Hepatocyte (in vitro differentiated cells): ENCODE measurements around the gene ALDH1A2. TPM values are rescaled to one million over a fixed set of nuclear protein-coding genes. Genes with fewer than 3 reads are reported as not detected.

Experiments used
- DNase-seq: peaks from one replicate; pipeline ENCODE4 v3.0.0-alpha.2; 2016; ENCODE audit warnings: low spot score
- H2AFZ ChIP-seq: fragments of 200-600 bp; sonication (generic); 2 replicates; pipeline ENCODE4 v1.6.0; 2016; ENCODE audit warnings: antibody characterized with exemption, mild to moderate bottlenecking
- H3K27ac ChIP-seq: fragments of 200-600 bp; sonication (generic); 2 replicates; pipeline ENCODE4 v1.5.1; 2016; ENCODE audit warnings: mild to moderate bottlenecking
- H3K27me3 ChIP-seq: fragments of 200-600 bp; sonication (generic); 2 replicates; pipeline ENCODE4 v1.6.1; 2016
- H3K36me3 ChIP-seq: fragments of 200-600 bp; sonication (generic); replicated peaks from 2 replicates; pipeline ENCODE4 v1.5.1; 2016; ENCODE audit warnings: low read depth; ENCODE audit not compliant: insufficient read depth
- H3K4me1 ChIP-seq: fragments of 200-600 bp; sonication (generic); 2 replicates; pipeline ENCODE4 v1.5.1; 2016; ENCODE audit warnings: mild to moderate bottlenecking, moderate library complexity; ENCODE audit not compliant: insufficient read depth
- H3K4me2 ChIP-seq: fragments of 200-600 bp; sonication (generic); 2 replicates; pipeline ENCODE4 v1.6.0; 2016
- H3K4me3 ChIP-seq: fragments of 200-600 bp; sonication (generic); 2 replicates; pipeline ENCODE4 v1.5.1; 2016; ENCODE audit warnings: mild to moderate bottlenecking
- H3K79me2 ChIP-seq: fragments of 200-600 bp; sonication (generic); 2 replicates; pipeline ENCODE4 v1.6.0; 2017; ENCODE audit warnings: mild to moderate bottlenecking
- H3K9me2 ChIP-seq: fragments of 200-600 bp; sonication (generic); replicated peaks from 2 replicates; pipeline ENCODE4 v1.6.0; 2017; ENCODE audit warnings: mild to moderate bottlenecking; ENCODE audit not compliant: insufficient read depth
- H3K9me3 ChIP-seq: fragments of 200-600 bp; sonication (generic); 2 replicates; pipeline ENCODE4 v1.5.1; 2016; ENCODE audit warnings: low read depth, mild to moderate bottlenecking
- H4K20me1 ChIP-seq: fragments of 200-600 bp; sonication (generic); 2 replicates; pipeline ENCODE4 v1.6.0; 2016; ENCODE audit warnings: mild to moderate bottlenecking; ENCODE audit not compliant: insufficient read depth, poor library complexity, severe bottlenecking
- EZH2 ChIP-seq: fragments of 200-600 bp; sonication (generic); IDR thresholded peaks from 2 replicates; pipeline ENCODE4 v1.6.1; 2016; ENCODE audit warnings: antibody characterized with exemption, mild to moderate bottlenecking, borderline replicate concordance
- EZH2phosphoT487 ChIP-seq: fragments of 200-600 bp; sonication (generic); IDR thresholded peaks from one replicate; pipeline ENCODE4 v1.6.1; 2018; ENCODE audit warnings: antibody characterized with exemption, mild to moderate bottlenecking, low read depth, moderate library complexity; ENCODE audit not compliant: unreplicated experiment, severe bottlenecking
- WGBS: methylation state at CpG from one replicate; pipeline ENCODE4 v1.1.6; 2016; ENCODE audit warnings: low lambda C conversion rate; ENCODE audit errors: missing lambda C conversion rate; 5-methylcytosine and 5-hydroxymethylcytosine counted together
- polyA plus RNA-seq: library from polyadenylated mRNA; unstranded; fragments of >200 nt; fragmentation: Nextera tagmentation; extraction: Ambion mirVana; gene quantifications from 2 replicates; pipeline ENCODE4 v1.2.1, GENCODE V29; 2016
- total RNA-seq: library from RNA; depleted of rRNA; stranded (reverse); fragments of >200 nt; gene quantifications from 2 replicates; pipeline ENCODE4 v1.2.3, GENCODE V29; 2014
- TF ChIP-seq, protein P1 (sequence below): fragments of 200-600 bp; sonication (generic); IDR thresholded peaks from 2 replicates; pipeline ENCODE4 v1.5.1; 2016; ENCODE audit warnings: antibody characterized with exemption, mild to moderate bottlenecking; ENCODE audit not compliant: poor library complexity

ALDH1A2 gene
- total and polyA plus RNA-seq, 2 experiments from 2014 or later: 3.0 to 7.3 TPM

DNA sequence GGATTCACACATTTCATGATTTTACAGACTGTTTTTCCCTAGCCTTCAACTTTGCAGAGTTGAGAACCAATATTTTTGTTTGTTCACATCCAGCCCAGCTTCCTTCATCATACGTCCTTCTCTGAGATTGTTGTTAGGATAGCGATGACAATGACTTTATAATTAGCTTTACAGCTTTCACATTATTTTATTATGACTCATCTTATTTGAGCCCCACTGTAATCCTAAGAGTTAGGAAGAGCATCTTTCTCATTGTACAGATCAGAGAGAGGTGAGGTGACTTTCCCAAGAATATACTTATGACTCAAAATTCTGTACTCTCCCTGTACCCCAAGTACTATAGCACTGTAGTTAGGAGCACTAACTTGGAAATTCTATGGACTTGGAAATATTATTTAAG, 156.1 kb downstream of the ALDH1A2 start:
- Histone ChIP-seq H3K9me2 (no peaks in the 10 kb centered on the region), H3K79me2 (no peaks in the 10 kb centered on the region), H2AFZ (no peak overlapping the region), H3K9me3 (no peaks in the 10 kb centered on the region), H4K20me1 (no peaks in the 10 kb centered on the region), H3K27me3 (no peaks in the 10 kb centered on the region), H3K4me1 (no peaks in the 10 kb centered on the region), H3K27ac (no peak overlapping the region), H3K36me3 (no peaks in the 10 kb centered on the region), H3K4me2 (no peak overlapping the region), H3K4me3 (no peak overlapping the region)
- no peak for DNase-seq
- TF ChIP-seq, protein P1, sequence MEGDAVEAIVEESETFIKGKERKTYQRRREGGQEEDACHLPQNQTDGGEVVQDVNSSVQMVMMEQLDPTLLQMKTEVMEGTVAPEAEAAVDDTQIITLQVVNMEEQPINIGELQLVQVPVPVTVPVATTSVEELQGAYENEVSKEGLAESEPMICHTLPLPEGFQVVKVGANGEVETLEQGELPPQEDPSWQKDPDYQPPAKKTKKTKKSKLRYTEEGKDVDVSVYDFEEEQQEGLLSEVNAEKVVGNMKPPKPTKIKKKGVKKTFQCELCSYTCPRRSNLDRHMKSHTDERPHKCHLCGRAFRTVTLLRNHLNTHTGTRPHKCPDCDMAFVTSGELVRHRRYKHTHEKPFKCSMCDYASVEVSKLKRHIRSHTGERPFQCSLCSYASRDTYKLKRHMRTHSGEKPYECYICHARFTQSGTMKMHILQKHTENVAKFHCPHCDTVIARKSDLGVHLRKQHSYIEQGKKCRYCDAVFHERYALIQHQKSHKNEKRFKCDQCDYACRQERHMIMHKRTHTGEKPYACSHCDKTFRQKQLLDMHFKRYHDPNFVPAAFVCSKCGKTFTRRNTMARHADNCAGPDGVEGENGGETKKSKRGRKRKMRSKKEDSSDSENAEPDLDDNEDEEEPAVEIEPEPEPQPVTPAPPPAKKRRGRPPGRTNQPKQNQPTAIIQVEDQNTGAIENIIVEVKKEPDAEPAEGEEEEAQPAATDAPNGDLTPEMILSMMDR: no peak
- no peak for TF ChIP-seq EZH2phosphoT487
- no peak for TF ChIP-seq EZH2
- 65% methylated on average over 2 of the region's 2 CpGs for WGBS

DNA sequence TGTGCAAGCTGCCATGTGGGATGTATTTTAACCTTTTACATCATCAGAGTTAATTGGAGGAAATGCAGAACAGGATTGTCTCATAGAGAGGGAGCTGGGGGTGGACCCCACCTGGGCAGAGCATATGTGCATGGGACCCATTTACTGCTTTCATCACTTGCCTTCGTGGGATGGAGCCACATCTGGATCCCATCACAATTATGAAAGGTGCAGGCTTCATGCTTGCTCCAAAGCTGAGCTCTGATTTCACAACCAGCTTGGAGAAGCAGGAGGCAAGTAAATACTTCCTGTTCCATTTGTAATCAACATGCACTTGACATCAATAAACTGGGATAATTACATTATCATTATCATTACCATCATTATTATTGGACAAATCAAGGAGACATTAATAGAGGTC, 161.9 kb downstream of the ALDH1A2 start:
- TF ChIP-seq EZH2: no peak
- TF ChIP-seq EZH2phosphoT487: no peak
- TF ChIP-seq, protein P1: no peak
- no peaks in the 10 kb centered on the region for H3K79me2 ChIP-seq
- H3K27ac ChIP-seq: no peak overlapping the region
- H3K9me2 ChIP-seq: no peaks in the 10 kb centered on the region
- 26% methylated on average over 1 of the region's 1 CpG for WGBS
- no peaks in the 10 kb centered on the region for H4K20me1 ChIP-seq
- H3K4me3 ChIP-seq: no peak overlapping the region
- no peak overlapping the region for H3K4me2 ChIP-seq
- no peaks in the 10 kb centered on the region for H3K4me1 ChIP-seq
- no peaks in the 10 kb centered on the region for H3K36me3 ChIP-seq
- H3K9me3 ChIP-seq: no peaks in the 10 kb centered on the region
- no peak for DNase-seq
- no peak overlapping the region for H2AFZ ChIP-seq
- H3K27me3 ChIP-seq: no peaks in the 10 kb centered on the region

Other genes with a start within 250 kb of the ALDH1A2 start
- 0.36 and 0.57 TPM in 2 replicates for gene AQP9, start 72.7 kb upstream of the ALDH1A2 start, total RNA-seq
- gene AQP9, start 72.7 kb upstream of the ALDH1A2 start, polyA plus RNA-seq: 0.05 and 0.60 TPM in 2 replicates